HG03354 (cell line): ENCODE results near the gene ZBTB43.
"Not testable (repeated sequence)": the region's sequence is repeated elsewhere in the genome, so short reads cannot be mapped to it uniquely, and the experiment has no call there.

Experiments
- ATAC-seq: cut with Tn5 transposase; IDR thresholded peaks from one replicate; pipeline ENCODE4 v1.9.1; 2021; ENCODE audit warnings: mild to moderate bottlenecking; ENCODE audit not compliant: unreplicated experiment, poor library complexity, severe bottlenecking

Gene ZBTB43

GRCh38 chr9:126804696-126805553, at the start of gene ZBTB43:
Gene ZBTB43, plus strand, starts transcription at chr9:126805040. Its CDS starts 27,470 bp downstream, at chr9:126832510.
- ATAC-seq: peak; percentile 82

- no peak for ATAC-seq
Measured at GRCh38 chr9:126755317-126755875, 49.4 kb upstream of the ZBTB43 start.

- ATAC-seq: no peak
Measured at GRCh38 chr9:126756238-126756637, 48.6 kb upstream of the ZBTB43 start.

GRCh38 chr9:126756876-126757415, 47.9 kb upstream of the ZBTB43 start:
- no peak for ATAC-seq

- ATAC-seq: no peak
Measured at GRCh38 chr9:126758916-126759585, 45.8 kb upstream of the ZBTB43 start.

- no peak for ATAC-seq
Measured at GRCh38 chr9:126761274-126761673, 43.6 kb upstream of the ZBTB43 start.

- no peak for ATAC-seq
Measured at GRCh38 chr9:126763130-126763764, 41.6 kb upstream of the ZBTB43 start.

- ATAC-seq: no peak
Measured at GRCh38 chr9:126773004-126773607, 31.7 kb upstream of the ZBTB43 start.

GRCh38 chr9:126775926-126776325, 28.9 kb upstream of the ZBTB43 start:
- ATAC-seq: no peak

GRCh38 chr9:126777733-126778132, 27.1 kb upstream of the ZBTB43 start:
- no peak for ATAC-seq

GRCh38 chr9:126778141-126778540, 26.7 kb upstream of the ZBTB43 start:
- no peak for ATAC-seq

GRCh38 chr9:126778696-126779095, 26.1 kb upstream of the ZBTB43 start:
- ATAC-seq: not testable (repeated sequence)

- no peak for ATAC-seq
Measured at GRCh38 chr9:126781186-126782052, 23.4 kb upstream of the ZBTB43 start.

- no peak for ATAC-seq
Measured at GRCh38 chr9:126782053-126782388, 22.8 kb upstream of the ZBTB43 start.

- ATAC-seq: no peak
Measured at GRCh38 chr9:126783949-126784348, 20.9 kb upstream of the ZBTB43 start.

- no peak for ATAC-seq
Measured at GRCh38 chr9:126784401-126784800, 20.4 kb upstream of the ZBTB43 start.

GRCh38 chr9:126784841-126785240, 20.0 kb upstream of the ZBTB43 start:
- ATAC-seq: not testable (repeated sequence)

- ATAC-seq: no peak
Measured at GRCh38 chr9:126788046-126788445, 16.8 kb upstream of the ZBTB43 start.
